Measurements from ENCODE around the gene CHST13. TPM values are rescaled to one million over a fixed set of nuclear protein-coding genes. Genes with fewer than 3 reads are reported as not detected.

Gene CHST13
- total RNA-seq, 1 experiment from 2014 or later = 0.52 TPM

DNA sequence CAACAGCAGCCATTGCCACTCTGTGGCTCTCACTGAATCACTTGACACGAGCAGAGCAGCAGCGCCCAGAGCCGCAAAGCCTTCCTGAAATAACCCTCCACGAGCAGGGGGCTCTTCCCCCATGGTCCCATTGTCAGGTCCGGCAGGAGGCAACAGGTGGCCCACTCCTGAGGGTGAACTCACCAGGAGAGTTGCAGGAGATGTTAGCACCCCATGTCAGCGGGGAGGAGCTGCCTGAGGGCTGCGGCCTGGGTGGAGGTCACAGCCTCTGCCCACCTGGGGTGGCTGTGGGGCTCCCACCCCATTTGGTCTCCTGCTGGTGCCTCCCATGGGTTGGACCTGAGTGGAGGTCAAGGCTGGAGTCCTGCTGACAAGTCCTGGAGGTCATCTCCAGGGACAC is 47.1 kb downstream of the CHST13 start:
- no peaks in the 10 kb centered on the region for H3K9me3 ChIP-seq (ENCODE audit: insufficient read depth, low read depth)
- H3K27ac ChIP-seq = no peak overlapping the region
- H3K79me2 ChIP-seq (ENCODE audit: low read depth) = no peaks in the 10 kb centered on the region
- H3K4me3 ChIP-seq = no peak overlapping the region
- H3K9me2 ChIP-seq (ENCODE audit: insufficient read depth) = no peaks in the 10 kb centered on the region
- no peaks in the 10 kb centered on the region for H4K20me1 ChIP-seq (ENCODE audit: insufficient read depth)
- CTCF ChIA-PET = no interaction called here
- H3K4me2 ChIP-seq = no peak overlapping the region
- no TSS peak for BruUV-seq (replicated peaks)
- H3F3A ChIP-seq (ENCODE audit: insufficient read depth, low read depth) = no peaks in the 10 kb centered on the region
- 0 out of 2 replicates have a peak, but pooled peaks cover 6% of the 10 kb centered on the region for H3K4me1 ChIP-seq (replicated peaks; ENCODE audit: insufficient read depth)
- H3K36me3 ChIP-seq (ENCODE audit: low read depth) = no peaks in the 10 kb centered on the region
- no peak overlapping the region for H2AFZ ChIP-seq
- intact Hi-C loops (cut with micrococcal nuclease; ENCODE audit: unreplicated experiment) = no loop called here
- TF ChIP-seq EZH2 (IDR thresholded peaks at IDR 0.05; ENCODE audit: low read depth) = no peak
- TF ChIP-seq, protein P1, sequence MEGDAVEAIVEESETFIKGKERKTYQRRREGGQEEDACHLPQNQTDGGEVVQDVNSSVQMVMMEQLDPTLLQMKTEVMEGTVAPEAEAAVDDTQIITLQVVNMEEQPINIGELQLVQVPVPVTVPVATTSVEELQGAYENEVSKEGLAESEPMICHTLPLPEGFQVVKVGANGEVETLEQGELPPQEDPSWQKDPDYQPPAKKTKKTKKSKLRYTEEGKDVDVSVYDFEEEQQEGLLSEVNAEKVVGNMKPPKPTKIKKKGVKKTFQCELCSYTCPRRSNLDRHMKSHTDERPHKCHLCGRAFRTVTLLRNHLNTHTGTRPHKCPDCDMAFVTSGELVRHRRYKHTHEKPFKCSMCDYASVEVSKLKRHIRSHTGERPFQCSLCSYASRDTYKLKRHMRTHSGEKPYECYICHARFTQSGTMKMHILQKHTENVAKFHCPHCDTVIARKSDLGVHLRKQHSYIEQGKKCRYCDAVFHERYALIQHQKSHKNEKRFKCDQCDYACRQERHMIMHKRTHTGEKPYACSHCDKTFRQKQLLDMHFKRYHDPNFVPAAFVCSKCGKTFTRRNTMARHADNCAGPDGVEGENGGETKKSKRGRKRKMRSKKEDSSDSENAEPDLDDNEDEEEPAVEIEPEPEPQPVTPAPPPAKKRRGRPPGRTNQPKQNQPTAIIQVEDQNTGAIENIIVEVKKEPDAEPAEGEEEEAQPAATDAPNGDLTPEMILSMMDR (conservative IDR thresholded peaks at IDR 0.05) = no peak
- POLR2A ChIA-PET (ENCODE audit: unreplicated experiment) = no interaction called here
- no peak for DNase-seq
- H3K27me3 ChIP-seq (ENCODE audit: insufficient read depth, low read depth) = peaks cover 3% of the 10 kb centered on the region; the same call in 1 of the 2 replicates

DNA sequence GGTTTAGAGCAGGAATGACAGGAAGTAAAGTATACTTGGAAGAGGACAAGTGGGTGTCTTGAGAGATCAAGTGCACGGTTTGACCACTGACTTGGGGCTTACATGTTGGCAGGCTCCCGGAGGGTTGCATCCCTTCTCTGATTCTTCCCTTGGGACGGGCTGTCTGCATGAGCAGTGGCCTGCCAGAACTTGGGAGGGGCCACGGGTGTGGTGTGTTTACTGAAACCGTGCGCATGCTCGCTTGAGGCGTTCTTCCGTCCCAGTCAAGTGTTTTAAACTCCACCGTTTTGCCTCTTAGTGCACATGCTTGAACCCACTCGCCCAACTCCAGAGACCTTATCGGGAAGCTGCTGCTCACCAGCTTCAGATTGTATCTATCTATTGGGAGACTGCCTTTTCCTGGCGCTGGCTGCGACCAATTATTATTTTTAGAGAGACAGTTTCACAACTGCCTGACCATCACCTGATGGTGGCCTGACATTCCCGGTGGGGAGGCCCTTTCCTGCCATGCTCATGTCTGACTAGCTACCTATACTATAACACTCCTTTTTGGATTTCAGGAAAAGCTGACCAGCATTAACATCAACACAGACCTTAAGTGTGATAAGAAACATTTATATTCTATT is 49.6 kb downstream of the CHST13 start:
- intact Hi-C loops (cut with micrococcal nuclease; ENCODE audit: unreplicated experiment) = no loop called here
- Histone ChIP-seq H3F3A (ENCODE audit: insufficient read depth, low read depth) (no peaks in the 10 kb centered on the region), H3K27ac (no peak overlapping the region), H3K4me1 (replicated peaks; ENCODE audit: insufficient read depth) (0 out of 2 replicates have a peak, but pooled peaks cover 6% of the 10 kb centered on the region), H4K20me1 (ENCODE audit: insufficient read depth) (no peaks in the 10 kb centered on the region), H3K4me2 (peak overlapping the region; percentile 68), H3K4me3 (peak overlapping the region; percentile 33; the same call in 1 of the 2 replicates), H3K36me3 (ENCODE audit: low read depth) (no peaks in the 10 kb centered on the region), H3K9me3 (ENCODE audit: insufficient read depth, low read depth) (no peaks in the 10 kb centered on the region), H3K79me2 (ENCODE audit: low read depth) (no peaks in the 10 kb centered on the region), H3K9me2 (ENCODE audit: insufficient read depth) (no peaks in the 10 kb centered on the region), H2AFZ (peak overlapping the region; percentile 42; the same call in 1 of the 2 replicates), H3K27me3 (ENCODE audit: insufficient read depth, low read depth) (no peaks in the 10 kb centered on the region; the same call in 1 of the 2 replicates)
- peak in 1 of 2 experiments; percentile 49 for DNase-seq
- no TSS peak for BruUV-seq (replicated peaks)
- POLR2A ChIA-PET (ENCODE audit: unreplicated experiment) = no interaction called here
- CTCF ChIA-PET = no interaction called here
- TF ChIP-seq, protein P1 (conservative IDR thresholded peaks at IDR 0.05) = no peak
- TF ChIP-seq EZH2 (IDR thresholded peaks at IDR 0.05; ENCODE audit: low read depth) = no peak

DNA sequence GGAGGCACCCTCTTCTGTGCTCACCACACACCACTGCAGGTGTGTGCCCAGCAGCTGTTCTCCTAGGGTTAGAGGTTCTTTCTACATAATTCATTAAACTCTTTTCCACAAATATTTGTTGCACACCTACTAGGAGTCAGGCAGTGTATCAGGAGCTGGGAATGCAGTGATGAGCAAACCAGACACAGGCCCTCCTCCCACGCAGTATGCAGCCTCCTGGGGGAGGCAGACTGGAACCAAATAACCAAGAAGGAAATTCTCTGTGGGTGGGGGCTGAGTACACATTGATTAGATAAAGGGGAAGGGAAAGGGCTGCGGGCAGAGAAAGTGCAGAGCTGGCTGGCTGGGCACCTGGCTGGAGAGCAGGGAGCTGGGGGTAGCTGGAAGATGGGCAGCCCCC is 53.3 kb downstream of the CHST13 start:
- H3K4me3 ChIP-seq = no peak overlapping the region
- H4K20me1 ChIP-seq (ENCODE audit: insufficient read depth) = no peaks in the 10 kb centered on the region
- BruUV-seq (replicated peaks) = no TSS peak
- CTCF ChIA-PET = no interaction called here
- H3K36me3 ChIP-seq (ENCODE audit: low read depth) = no peaks in the 10 kb centered on the region
- no peaks in the 10 kb centered on the region for H3F3A ChIP-seq (ENCODE audit: insufficient read depth, low read depth)
- no peak overlapping the region for H2AFZ ChIP-seq
- TF ChIP-seq, protein P1 (conservative IDR thresholded peaks at IDR 0.05) = no peak
- TF ChIP-seq EZH2 (IDR thresholded peaks at IDR 0.05; ENCODE audit: low read depth) = no peak
- H3K27me3 ChIP-seq (ENCODE audit: insufficient read depth, low read depth) = peaks cover 26% of the 10 kb centered on the region
- intact Hi-C loops (cut with micrococcal nuclease; ENCODE audit: unreplicated experiment) = no loop called here
- H3K4me2 ChIP-seq = no peak overlapping the region
- H3K79me2 ChIP-seq (ENCODE audit: low read depth) = no peaks in the 10 kb centered on the region
- no peak overlapping the region for H3K27ac ChIP-seq
- DNase-seq = no peak
- H3K4me1 ChIP-seq (replicated peaks; ENCODE audit: insufficient read depth) = 0 out of 2 replicates have a peak, but pooled peaks cover 6% of the 10 kb centered on the region
- POLR2A ChIA-PET (ENCODE audit: unreplicated experiment) = no interaction called here
- H3K9me3 ChIP-seq (ENCODE audit: insufficient read depth, low read depth) = no peaks in the 10 kb centered on the region
- no peaks in the 10 kb centered on the region for H3K9me2 ChIP-seq (ENCODE audit: insufficient read depth)

All from PC-9 (cell line).